K562 (cell line): Measurements from ENCODE around the gene FBP1. TPM values are rescaled to one million over a fixed set of nuclear protein-coding genes. Genes with fewer than 3 reads are reported as not detected.
"Not testable (repeated sequence)": the region's sequence is repeated elsewhere in the genome, so short reads cannot be mapped to it uniquely, and the experiment has no call there.

Experiments used
- ATAC-seq: fragments of 200-7000 bp; cut with Tn5 transposase; 3 replicates; pipeline ENCODE4 v1.9.1; 2020; ENCODE audit warnings: moderate library complexity
- BruUV-seq: library from RNA; stranded (reverse); fragments of 400-500 nt; replicated peaks from 2 replicates; lab custom pipeline; 2021; lab: Mats Ljungman, UMichigan
- CTCF ChIA-PET: fragments of 300-600 bp; formaldehyde crosslinking; extraction: SDS; loops from one replicate; lab custom pipeline; 2021; ENCODE audit warnings: low intra/inter-chr PET ratio; lab: Yijun Ruan, JAX
- POLR2A ChIA-PET: fragments of 300-600, 350-650 bp; sonication (Branson Sonifier 250); formaldehyde crosslinking; extraction: SDS; loops from one replicate; lab custom pipeline; 2021; ENCODE audit warnings: antibody characterized with exemption, inconsistent platforms; lab: Yijun Ruan, JAX
- DNase-seq, 4 experiments: peaks; one replicate each; pipeline versions ENCODE4 v3.0.0 to v3.0.0-alpha.2; 2011 to 2018; ENCODE audit warnings: low spot score in 3 of 4, mixed read lengths in 3 of 4; ENCODE audit errors: extremely low read depth in 1 of 4
- FAIRE-seq: peaks from 2 replicates; lab custom pipeline; 2011; peaks lifted over from hg19 to GRCh38; lab: Jason Lieb, UNC
- H2AFZ ChIP-seq: 2 replicates; pipeline ENCODE4 v1.6.0; 2011; ENCODE audit warnings: low read depth, low read length, control low read depth, inconsistent platforms
- H3K27ac ChIP-seq: fragments of 200-600 bp; 3 replicates; pipeline ENCODE4 v1.8.0; 2011; ENCODE audit warnings: low read depth, mild to moderate bottlenecking, control low read depth, inconsistent platforms, low read length, moderate library complexity, mixed read lengths; ENCODE audit errors: extremely low read depth
- H3K27me3 ChIP-seq, 2 experiments: fragments of 300-600 bp in 1 of 2; 2 replicates in 1 of 2; 3 replicates in 1 of 2; pipeline versions ENCODE4 v1.6.0 to v1.8.0; 2011; ENCODE audit warnings: inconsistent platforms in 2 of 2, low read length in 2 of 2, mild to moderate bottlenecking in 1 of 2, mixed read lengths in 1 of 2, moderate library complexity in 1 of 2; ENCODE audit not compliant: control insufficient read depth in 2 of 2, insufficient read depth in 2 of 2
- H3K36me3 ChIP-seq: fragments of 300-600 bp; 3 replicates; pipeline ENCODE4 v1.8.0; 2011; ENCODE audit warnings: mild to moderate bottlenecking, low read length, inconsistent platforms; ENCODE audit not compliant: control insufficient read depth, insufficient read depth
- H3K4me1 ChIP-seq, 2 experiments: fragments of 200-600 bp in 1 of 2; replicated peaks in 1 of 2; 2 replicates in 1 of 2; 3 replicates in 1 of 2; pipeline versions ENCODE4 v1.5.1 to v1.8.0; 2011; ENCODE audit warnings: inconsistent platforms in 2 of 2, low read length in 2 of 2, mild to moderate bottlenecking in 1 of 2, mixed read lengths in 1 of 2, moderate library complexity in 1 of 2; ENCODE audit not compliant: control insufficient read depth in 2 of 2, insufficient read depth in 2 of 2
- H3K4me2 ChIP-seq: 2 replicates; pipeline ENCODE4 v1.6.1; 2011; ENCODE audit warnings: low read length, control low read depth, inconsistent platforms, mixed read lengths; ENCODE audit not compliant: insufficient read depth
- H3K4me3 ChIP-seq: fragments of 200-600 bp; sonication (generic), shearing (Covaris generic); 2 replicates; pipeline ENCODE4 v1.5.1; 2016; ENCODE audit warnings: control low read depth, inconsistent platforms
- H3K79me2 ChIP-seq: fragments of 200-600 bp; 3 replicates; pipeline ENCODE4 v1.8.0; 2011; ENCODE audit warnings: low read length, inconsistent platforms; ENCODE audit not compliant: control insufficient read depth, insufficient read depth
- H3K9ac ChIP-seq, 2 experiments: 2 replicates each; pipeline versions ENCODE4 v1.6.0 to v1.6.1; 2011; ENCODE audit warnings: low read depth in 2 of 2, low read length in 2 of 2, control low read depth in 1 of 2, inconsistent platforms in 1 of 2, mild to moderate bottlenecking in 1 of 2, mixed read lengths in 1 of 2; ENCODE audit not compliant: insufficient read depth in 1 of 2
- H3K9me1 ChIP-seq: one replicate; pipeline ENCODE4 v1.6.0; 2011; ENCODE audit warnings: inconsistent platforms, mild to moderate bottlenecking, low read length, moderate library complexity; ENCODE audit not compliant: control insufficient read depth, insufficient read depth
- H3K9me3 ChIP-seq: replicated peaks from 2 replicates; pipeline ENCODE4 v1.5.1; 2011; ENCODE audit warnings: low read depth, low read length, inconsistent platforms; ENCODE audit not compliant: control insufficient read depth, insufficient read depth
- H4K20me1 ChIP-seq: replicated peaks from 2 replicates; pipeline ENCODE4 v1.6.1; 2011; ENCODE audit warnings: low read length, inconsistent platforms, mixed read lengths; ENCODE audit not compliant: control insufficient read depth, insufficient read depth
- CREBBP ChIP-seq: IDR thresholded peaks from one replicate; pipeline ENCODE4 v1.6.1; 2012; ENCODE audit warnings: low read depth, mild to moderate bottlenecking, control low read depth, inconsistent platforms, low read length
- DIDO1 ChIP-seq: fragments of 450-650 bp; IDR thresholded peaks from 2 replicates; pipeline ENCODE4 v1.6.1; 2016; ENCODE audit warnings: low read depth, missing biosample characterization, missing genetic modification characterization
- HMG20B ChIP-seq: fragments of 250-450 bp; sonication (Bioruptor Pico); IDR thresholded peaks from 2 replicates; pipeline ENCODE4 v1.5.0; 2021; ENCODE audit warnings: mild to moderate bottlenecking
- NR2C2 ChIP-seq, 2 experiments: fragments of 200-800 bp in 1 of 2; sonication (Bioruptor generic) in 1 of 2; sonication (generic) in 1 of 2; formaldehyde crosslinking in 1 of 2; IDR thresholded peaks; 2 replicates each; pipeline versions ENCODE4 v1.6.1 to v1.8.0; 2016 to 2022; ENCODE audit warnings: mild to moderate bottlenecking in 1 of 2, missing compliant biosample characterization in 1 of 2, missing genetic modification characterization in 1 of 2, missing genetic modification reagents in 1 of 2
- SMARCE1 ChIP-seq: fragments of 450-650 bp; IDR thresholded peaks from 2 replicates; pipeline ENCODE4 v1.7.1; 2016; ENCODE audit warnings: mild to moderate bottlenecking
- TAF1 ChIP-seq: IDR thresholded peaks from 2 replicates; pipeline ENCODE4 v1.6.1; 2011; ENCODE audit warnings: mild to moderate bottlenecking, low read length, moderate library complexity; ENCODE audit not compliant: insufficient read depth, control insufficient read depth, severe bottlenecking; ENCODE audit errors: extremely low read depth
- ZNF217 ChIP-seq: sonication (generic); formaldehyde crosslinking; IDR thresholded peaks from 2 replicates; pipeline ENCODE4 v1.8.0; 2022; ENCODE audit warnings: mild to moderate bottlenecking, missing genetic modification reagents
- ZNF232 ChIP-seq: sonication (generic); formaldehyde crosslinking; IDR thresholded peaks from 2 replicates; pipeline ENCODE4 v1.8.0; 2022; ENCODE audit warnings: mild to moderate bottlenecking, missing genetic modification reagents
- WGBS: fragments of 100-300 bp; shearing (Covaris generic); methylation state at CpG from one replicate; pipeline ENCODE4 v1.1.6; 2016; ENCODE audit warnings: low coverage, mixed read lengths; ENCODE audit not compliant: insufficient coverage; ENCODE audit errors: missing lambda C conversion rate; 5-methylcytosine and 5-hydroxymethylcytosine counted together
- in situ Hi-C: fragments of 300-500 bp; cut with MboI; formaldehyde crosslinking; loops from 4 replicates; pipeline ENCODE4 v1.15.0; 2018; ENCODE audit warnings: inconsistent platforms, mixed read lengths
- intact Hi-C: fragments of 100-400 bp; cut with micrococcal nuclease; formaldehyde crosslinking; loops from 2 replicates; pipeline ENCODE4 v1.14.2; 2022
- polyA plus RNA-seq, 8 experiments: library from polyadenylated mRNA; depleted of rRNA in 4 of 8; stranded (reverse) in 5 of 8; unstranded in 3 of 8; fragments of >200 nt; fragmentation: Nextera tagmentation in 2 of 8; fragmentation: Illumina TruSeq in 1 of 8; extraction: Ambion mirVana in 2 of 8; extraction: Trizol in 1 of 8; gene quantifications; 2 replicates each; pipeline versions ENCODE4 v1.2.1 to v1.2.3, GENCODE V29; 2011 to 2014; ENCODE audit warnings: inconsistent platforms in 1 of 8, missing spikeins in 1 of 8
- total RNA-seq, 7 experiments: library from RNA; depleted of rRNA in 6 of 7; stranded (reverse); fragments of >200 nt in 6 of 7; fragmentation: Illumina TruSeq in 2 of 7; extraction: Trizol in 2 of 7; gene quantifications; 2 replicates each; pipeline versions ENCODE4 v1.2.1 to v1.2.3, GENCODE V29; 2011 to 2021; ENCODE audit warnings: low replicate concordance in 1 of 7

Gene FBP1
- total and polyA plus RNA-seq, 9 of the 15 experiments (the other 6 are each of a cell fraction or from before 2014, with no cell fraction given), result 0.24 TPM; not detected in 8

DNA sequence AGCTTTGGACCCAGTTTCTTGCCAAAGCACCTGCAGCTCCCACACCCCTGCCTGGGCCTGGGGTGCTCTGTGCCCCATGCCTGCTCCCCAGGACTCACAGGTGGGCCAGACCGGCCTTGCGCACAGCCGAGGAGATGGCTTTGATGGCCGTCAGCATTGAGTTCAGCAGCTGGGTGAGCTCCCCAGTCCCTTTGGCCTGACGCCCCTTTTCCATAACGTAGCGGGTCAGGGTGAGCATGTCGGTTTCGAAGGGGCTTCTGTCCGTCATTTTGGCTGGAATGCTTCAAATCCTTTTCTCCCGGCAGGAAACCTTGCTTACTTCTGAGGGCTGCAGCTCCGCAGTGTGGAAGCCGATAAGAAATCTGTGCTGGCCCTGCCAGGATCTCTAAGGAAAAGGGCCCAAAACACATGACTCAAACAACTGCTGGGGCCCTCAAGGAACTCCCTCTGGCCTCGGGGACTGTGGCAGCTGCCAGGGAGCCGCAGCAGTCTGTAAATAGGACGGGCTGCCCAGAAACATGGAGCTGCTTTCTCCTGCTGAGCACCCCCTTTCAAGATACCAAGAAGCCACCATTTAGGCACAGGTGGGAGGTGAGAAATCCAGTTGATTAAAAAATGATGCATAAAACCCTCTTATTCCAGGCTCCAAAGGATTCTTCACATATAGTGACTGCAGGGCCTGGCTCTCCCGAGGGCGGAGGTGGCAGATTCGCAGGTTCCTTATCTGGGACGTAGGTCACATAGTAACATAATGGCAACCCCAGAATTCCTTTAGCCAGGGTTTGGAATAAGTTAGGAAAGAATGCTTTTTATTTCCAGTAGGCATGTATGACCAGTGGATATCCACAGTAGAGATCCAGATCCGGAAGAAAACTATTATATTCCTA, 45.6 kb downstream of the FBP1 start, which contains the start of gene FBP2:
FBP2 (minus strand) TSS at position 366 of the 887 bp plus-strand sequence; CDS start at position 268, 98 bp downstream.
- Histone ChIP-seq H3K9ac (no peak within 1 kb of the TSS), H4K20me1 (no peaks in the 10 kb centered on the region; the same call in 1 of the 2 replicates), H3K36me3 (no peaks in the 10 kb centered on the region), H3K9me1 (no peaks in the 10 kb centered on the region), H2AFZ (no peak within 1 kb of the TSS), H3K9me3 (no peaks in the 10 kb centered on the region), H3K27ac (no peak within 1 kb of the TSS), H3K79me2 (no peaks in the 10 kb centered on the region), H3K27me3 (peaks cover 47 to 69% of the 10 kb centered on the region in 2 experiments), H3K4me1 (peaks cover 0 to 3% of the 10 kb centered on the region in 2 experiments; a peak in 2 of 5 replicates), H3K4me3 (no peak within 1 kb of the TSS), H3K4me2 (no peak within 1 kb of the TSS)
- 1% methylated on average over 18 of the region's 21 CpGs for WGBS
- in situ Hi-C loops (no loop called here), intact Hi-C loops (no loop called here)
- POLR2A ChIA-PET, result interaction anchor here (0.6 to 0.7 kb wide), 2 partner anchors 1174 kb away, joined by 3 read pairs; no protein-coding TSS in a partner anchor
- BruUV-seq, result no TSS peak
- CTCF ChIA-PET, result no interaction called here
- FAIRE-seq (no peak), ATAC-seq (no peak), DNase-seq (no peak)
- no peak for TF ChIP-seq TAF1
- no peak for TF ChIP-seq ZNF232 (CRISPR knock-in tag)
- no peak for TF ChIP-seq NR2C2 (CRISPR knock-in tag; IDR thresholded peaks at IDR 0.05)
- TF ChIP-seq NR2C2 (tag; IDR thresholded peaks at IDR 0.05), result no peak
- no peak for TF ChIP-seq DIDO1 (tag)
- TF ChIP-seq SMARCE1, result no peak
- TF ChIP-seq ZNF217 (CRISPR knock-in tag), result no peak
- TF ChIP-seq HMG20B (CRISPR knock-in tag), result no peak
- TF ChIP-seq CREBBP, result no peak

DNA sequence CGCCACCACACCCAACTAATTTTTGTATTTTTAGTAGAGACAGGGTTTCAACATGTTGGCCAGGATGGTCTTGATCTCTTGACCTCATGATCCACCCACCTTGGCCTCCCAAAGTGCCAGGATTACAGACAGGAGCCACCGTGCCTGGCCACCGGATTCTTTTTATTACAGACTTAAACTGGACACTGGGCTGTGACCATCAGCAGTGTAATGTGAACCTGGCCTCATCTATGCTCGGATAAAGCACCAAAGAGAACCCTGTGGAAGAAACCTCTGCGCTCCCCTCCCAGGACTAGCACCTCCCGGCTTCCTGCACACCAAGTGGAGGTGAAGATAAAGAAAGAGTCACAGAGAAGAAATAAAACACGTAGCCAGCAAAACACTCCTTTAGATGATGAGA, 46.6 kb downstream of the FBP1 start:
- H3K27me3 ChIP-seq, result peaks cover 52 to 74% of the 10 kb centered on the region in 2 experiments
- intact Hi-C loops, H3K4me2 ChIP-seq, H3K4me1 ChIP-seq, H3K9me3 ChIP-seq, H3K9ac ChIP-seq, FAIRE-seq, H4K20me1 ChIP-seq, H3K27ac ChIP-seq, H3K79me2 ChIP-seq, H3K36me3 ChIP-seq, H3K4me3 ChIP-seq, H3K9me1 ChIP-seq, ATAC-seq, DNase-seq, POLR2A ChIA-PET, CTCF ChIA-PET, H2AFZ ChIP-seq, in situ Hi-C loops, BruUV-seq: not testable (repeated sequence)
- 3% methylated on average over 7 of the region's 7 CpGs for WGBS
